Amniotic epithelial cell (primary cell): Measurements from ENCODE around the gene JAKMIP1.

Source experiments
- DNase-seq: peaks from one replicate; pipeline ENCODE4 v3.0.0-alpha.2; 2010; ENCODE audit warnings: low read depth

The JAKMIP1 gene

GRCh38 chr4:5992171-5992827 is 208.1 kb downstream of the JAKMIP1 start:
- DNase-seq = no peak

- DNase-seq = no peak
These were observed 208.9 kb downstream of the JAKMIP1 start for GRCh38 chr4:5991405-5991804.

- DNase-seq = no peak
These were observed 209.7 kb downstream of the JAKMIP1 start for GRCh38 chr4:5990446-5991160.

- DNase-seq = no peak
These were observed 210.8 kb downstream of the JAKMIP1 start for GRCh38 chr4:5989236-5990225.

GRCh38 chr4:5988086-5988845 is 212.1 kb downstream of the JAKMIP1 start:
- no peak for DNase-seq

GRCh38 chr4:5984843-5985242 is 215.5 kb downstream of the JAKMIP1 start:
- no peak for DNase-seq

- DNase-seq = no peak
These were observed 218.0 kb downstream of the JAKMIP1 start for GRCh38 chr4:5982156-5982973.

GRCh38 chr4:5980436-5981155 is 219.8 kb downstream of the JAKMIP1 start:
- DNase-seq = no peak

- DNase-seq = no peak
These were observed 220.4 kb downstream of the JAKMIP1 start for GRCh38 chr4:5979981-5980380.

GRCh38 chr4:5976921-5977320 is 223.4 kb downstream of the JAKMIP1 start:
- DNase-seq = no peak

GRCh38 chr4:5976431-5976830 is 223.9 kb downstream of the JAKMIP1 start:
- DNase-seq = no peak
